NB4 (cell line): Measurements from ENCODE around the gene OPCML.

ENCODE experiments used
- DNase-seq: peaks from one replicate; pipeline ENCODE4 v3.0.0; 2010; ENCODE audit warnings: low read depth
- H3K4me3 ChIP-seq: one replicate; pipeline ENCODE4 v1.5.1; 2011; ENCODE audit warnings: mild to moderate bottlenecking, low read depth, low read length, moderate library complexity
- CTCF ChIP-seq: IDR thresholded peaks from one replicate; pipeline ENCODE4 v1.5.1; 2012; ENCODE audit warnings: low read depth, low read length
- MAX ChIP-seq: IDR thresholded peaks from 2 replicates; pipeline ENCODE4 v1.6.1; 2011; ENCODE audit warnings: low read depth, low read length
- MYC ChIP-seq: IDR thresholded peaks from 2 replicates; pipeline ENCODE4 v1.6.1; 2011; ENCODE audit warnings: low read depth, low read length
- POLR2A ChIP-seq: IDR thresholded peaks from 2 replicates; pipeline ENCODE4 v1.6.1; 2011; ENCODE audit warnings: mild to moderate bottlenecking; ENCODE audit not compliant: insufficient read length; ENCODE audit errors: extremely low read depth

OPCML gene

GRCh38 chr11:133070791-133071190 lies 461.5 kb downstream of the OPCML start:
- H3K4me3 ChIP-seq = no peak overlapping the region
- DNase-seq = no peak
- no peak for TF ChIP-seq POLR2A
- no peak for TF ChIP-seq CTCF
- TF ChIP-seq MYC = no peak
- TF ChIP-seq MAX = no peak

- H3K4me3 ChIP-seq = no peak overlapping the region
- DNase-seq = no peak
- TF ChIP-seq POLR2A (no peak), MYC (no peak), MAX (no peak)
Measured at GRCh38 chr11:133070021-133070713, 462.1 kb downstream of the OPCML start.

- TF ChIP-seq MAX (no peak), POLR2A (no peak), MYC (no peak), CTCF (no peak)
- DNase-seq = peak; percentile 27
- H3K4me3 ChIP-seq = no peak overlapping the region
Measured at GRCh38 chr11:133065847-133066485, 466.3 kb downstream of the OPCML start.

- no peak for DNase-seq
- TF ChIP-seq MAX = no peak
- no peak for TF ChIP-seq MYC
- TF ChIP-seq CTCF = no peak
- no peak for TF ChIP-seq POLR2A
- no peak overlapping the region for H3K4me3 ChIP-seq
Measured at GRCh38 chr11:133064961-133065360, 467.3 kb downstream of the OPCML start.

GRCh38 chr11:133064152-133064877 lies 468.0 kb downstream of the OPCML start:
- DNase-seq = peak; percentile 27
- TF ChIP-seq CTCF = peak; percentile 36
- TF ChIP-seq POLR2A = no peak
- H3K4me3 ChIP-seq = no peak overlapping the region

GRCh38 chr11:133058501-133058900 lies 473.8 kb downstream of the OPCML start:
- TF ChIP-seq MAX (no peak), MYC (no peak), POLR2A (no peak), CTCF (no peak)
- no peak for DNase-seq
- no peak overlapping the region for H3K4me3 ChIP-seq
